NCI-H187 treated with DMSO at 0.1 percent for 48 hours (cell line): Measurements from ENCODE around the gene BABAM2.

Experiments
- DNase-seq: peaks from one replicate; lab custom pipeline; 2025; lab: John Stamatoyannopoulos, UW

Gene BABAM2

DNA sequence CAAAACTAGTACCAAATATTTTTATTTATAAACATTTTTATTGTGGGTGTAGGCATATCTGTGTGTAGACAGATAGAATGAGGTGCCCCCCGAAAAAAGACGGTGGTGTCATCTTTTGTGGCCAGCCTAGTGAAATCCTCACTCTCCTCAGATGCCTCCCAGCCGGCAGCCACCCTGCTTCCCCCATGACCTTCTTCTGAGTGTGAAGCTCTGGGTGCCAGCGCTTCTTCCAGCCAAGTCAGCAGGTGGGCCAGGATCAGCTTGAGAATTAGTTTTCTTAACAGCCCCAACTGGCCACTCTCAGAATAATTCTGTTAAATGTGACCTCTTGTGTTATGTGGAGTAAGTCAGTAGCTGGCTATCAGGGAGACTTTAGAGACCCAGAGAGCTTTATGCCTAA, 272.5 kb downstream of the BABAM2 start:
- no peak for DNase-seq

DNA sequence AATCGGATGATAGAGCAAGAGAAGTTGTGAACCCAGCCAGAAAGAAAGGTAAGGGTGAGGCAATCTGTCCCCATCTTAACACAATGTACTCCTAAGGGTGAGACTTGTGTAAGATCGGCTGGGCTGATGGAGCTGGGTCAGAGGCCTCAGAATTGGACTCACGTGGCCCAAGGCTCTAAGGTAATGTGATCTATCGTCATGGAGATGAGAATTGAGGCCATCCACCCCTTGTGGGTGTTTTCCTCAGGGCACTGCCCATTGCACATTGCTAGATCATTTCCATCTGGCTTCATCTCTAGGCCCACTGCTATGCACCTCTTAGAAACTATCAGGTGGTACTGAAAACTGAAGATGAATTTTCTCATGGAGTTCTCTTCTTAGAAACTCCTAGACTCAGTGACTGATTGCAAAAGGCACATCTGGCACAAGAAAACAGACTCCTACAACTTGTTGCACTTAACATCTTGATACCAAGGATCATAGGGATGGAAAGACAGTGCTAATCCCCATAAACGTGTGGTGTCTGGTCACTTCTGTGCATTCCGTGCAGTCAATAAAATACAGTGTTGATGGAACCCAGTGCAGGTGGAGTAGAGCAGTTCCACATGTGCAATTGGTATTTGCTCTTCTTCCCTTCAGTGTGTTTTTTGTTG, 273.2 kb downstream of the BABAM2 start:
- DNase-seq, result no peak

DNA sequence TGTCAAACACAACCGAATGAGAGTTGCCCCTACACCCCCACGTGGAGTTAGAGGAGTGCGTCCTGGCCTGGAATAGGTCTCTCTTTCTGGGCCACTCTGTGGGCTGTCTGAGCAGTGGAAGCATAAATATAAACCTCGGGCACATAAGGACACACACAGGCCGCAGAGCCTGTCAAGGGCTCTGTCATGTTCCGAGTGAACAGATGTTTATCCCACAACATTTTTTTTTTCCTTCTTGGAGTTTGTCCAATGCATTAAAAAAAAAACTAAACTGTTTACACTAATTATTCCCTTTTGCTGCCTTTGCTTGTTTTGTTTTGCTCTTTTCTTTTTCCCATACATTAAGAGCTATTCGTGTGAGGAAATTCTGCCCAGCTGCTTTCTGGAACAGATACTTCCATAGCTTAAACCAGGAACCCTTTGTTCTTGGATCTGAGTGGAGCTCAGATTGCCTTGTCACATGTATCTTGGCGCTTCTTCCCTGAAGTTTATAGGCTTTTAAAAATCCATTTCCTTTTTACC, 273.8 kb downstream of the BABAM2 start:
- no peak for DNase-seq

DNA sequence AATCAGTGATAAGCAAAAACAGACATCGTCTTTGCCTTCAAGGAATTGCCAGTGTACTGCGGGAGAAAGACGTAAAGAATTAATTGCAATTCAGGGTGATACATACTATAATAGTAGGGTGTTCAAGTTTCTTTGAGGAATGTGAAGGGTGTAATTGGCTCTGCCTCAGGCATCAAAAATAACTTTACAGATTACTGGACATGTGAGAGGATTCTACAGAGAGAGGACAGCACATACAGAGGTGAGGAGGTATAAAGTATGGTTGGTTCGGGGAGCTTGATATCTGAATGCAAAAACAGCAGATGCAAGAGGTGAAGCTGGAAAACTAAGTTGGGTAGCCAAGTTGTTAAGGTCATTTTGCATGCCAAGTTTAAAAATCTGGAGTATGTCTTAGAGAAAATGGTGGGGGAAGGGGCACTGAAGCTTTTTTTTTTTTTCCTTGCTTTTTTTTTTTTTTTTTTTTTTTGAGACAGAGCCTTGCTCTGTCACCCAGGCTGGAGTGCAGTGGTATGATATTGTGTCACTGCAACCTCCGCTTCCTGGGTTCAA, 274.6 kb downstream of the BABAM2 start:
- DNase-seq, result no peak

DNA sequence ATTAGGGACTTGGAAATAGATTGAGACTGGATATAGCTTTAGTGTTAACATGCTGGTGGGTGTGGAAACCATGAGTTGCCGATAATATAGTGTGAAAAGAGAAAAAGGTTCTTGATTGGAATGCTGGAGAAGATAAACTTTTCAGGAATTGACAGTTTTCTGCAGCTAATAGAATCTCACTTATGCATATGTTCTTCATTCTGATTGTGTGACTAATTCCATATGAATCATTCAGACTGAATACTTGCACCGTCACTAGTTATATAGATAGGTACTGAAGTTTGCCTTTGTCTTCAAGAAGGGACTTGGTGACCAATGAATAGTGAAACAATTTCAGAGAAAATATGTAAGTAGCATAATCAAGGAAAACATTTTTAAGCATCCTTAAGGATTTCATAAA, 276.4 kb downstream of the BABAM2 start:
- DNase-seq, result no peak

DNA sequence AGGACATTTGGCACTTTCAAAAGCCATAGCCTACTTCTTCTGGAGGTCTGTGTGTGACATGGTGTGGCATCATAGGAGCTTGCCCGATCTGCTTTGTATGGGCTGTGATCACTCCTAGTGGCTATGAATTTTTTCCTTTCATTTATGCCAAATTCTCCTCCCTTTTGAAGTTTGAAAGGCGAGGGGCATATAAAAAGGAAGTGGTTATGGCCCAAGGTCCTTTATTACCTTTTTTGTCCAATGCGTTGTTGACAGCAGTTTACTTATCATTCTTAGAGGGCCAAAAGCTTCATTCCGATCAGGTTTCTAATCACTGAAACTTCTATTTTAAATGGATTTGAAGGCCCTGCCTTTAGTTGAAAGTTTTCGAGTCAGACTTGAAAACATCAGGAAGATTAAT, 277.8 kb downstream of the BABAM2 start:
- DNase-seq, result no peak

DNA sequence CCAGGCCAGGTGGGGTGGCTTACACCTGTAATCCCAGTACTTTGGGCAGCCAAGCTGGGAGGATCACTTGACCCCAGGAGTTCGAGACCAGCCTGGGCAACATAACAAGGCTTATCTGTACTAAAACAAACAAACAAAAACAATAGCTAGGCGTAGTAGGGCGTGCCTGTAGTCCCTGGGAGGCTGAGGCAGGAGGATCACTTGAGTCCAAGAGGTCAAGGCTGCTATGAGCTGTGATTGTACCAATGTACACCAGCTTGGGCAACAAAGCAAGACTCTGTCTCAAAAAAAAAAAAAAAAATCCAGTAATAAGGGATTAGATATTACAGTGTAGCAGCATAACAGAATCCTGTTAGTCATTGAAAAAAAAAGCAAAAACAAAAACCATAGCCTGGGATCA, 279.0 kb downstream of the BABAM2 start:
- DNase-seq, result no peak

DNA sequence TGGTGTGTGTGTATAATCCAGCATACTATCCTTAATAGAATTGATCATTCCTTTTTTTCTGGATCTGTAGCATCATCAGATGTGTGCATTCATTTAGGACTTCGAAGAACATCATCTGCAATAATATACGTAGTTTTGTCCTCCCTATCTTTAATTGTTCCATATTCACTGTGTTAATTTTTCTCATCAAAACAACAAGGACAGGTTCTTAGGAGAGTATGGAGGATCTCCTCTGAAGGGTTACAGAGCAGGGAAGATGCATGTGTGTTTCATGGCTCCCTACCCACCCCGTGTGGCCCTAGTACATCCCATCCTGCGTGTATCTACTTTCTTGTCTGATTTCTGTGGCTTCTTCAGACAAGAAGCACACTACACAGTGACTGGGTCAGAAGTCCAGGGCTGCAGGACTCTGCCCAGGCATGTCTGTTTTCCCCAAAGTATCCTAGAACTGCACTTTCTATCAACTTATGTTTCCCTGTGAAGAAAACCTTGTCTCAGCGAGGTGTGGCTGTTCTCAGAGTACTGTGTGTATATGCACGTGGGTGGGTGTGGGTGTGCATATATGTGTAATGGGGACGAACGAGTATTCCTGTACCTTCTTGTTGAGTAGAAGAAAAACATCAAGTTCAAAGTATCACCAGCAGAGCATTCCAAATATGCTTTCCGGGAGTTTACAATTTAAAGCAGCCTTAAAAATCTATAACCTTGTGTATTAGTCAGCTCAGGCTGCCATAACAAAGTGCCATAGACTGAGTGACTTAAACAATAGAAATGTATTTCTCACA, 281.8 kb downstream of the BABAM2 start:
- no peak for DNase-seq

DNA sequence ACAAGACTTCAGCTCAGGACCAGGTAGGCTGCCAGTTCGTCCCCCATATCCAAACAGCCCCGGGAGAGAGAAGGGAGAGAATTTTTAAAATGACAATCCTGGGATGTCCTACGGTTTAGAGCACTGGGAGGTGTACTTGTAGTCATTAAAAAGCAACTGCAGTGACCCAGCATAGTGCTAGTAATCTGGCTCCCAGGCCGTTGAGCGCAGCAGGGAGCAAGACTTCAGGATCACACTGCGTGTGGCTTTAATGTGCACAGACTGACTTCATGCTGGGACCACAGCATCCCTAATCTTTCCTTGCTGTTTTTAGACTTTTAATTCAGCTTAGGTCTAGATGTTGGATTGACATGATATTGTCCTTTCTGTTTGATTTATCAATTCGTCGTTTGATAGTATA, 282.8 kb downstream of the BABAM2 start:
- no peak for DNase-seq

DNA sequence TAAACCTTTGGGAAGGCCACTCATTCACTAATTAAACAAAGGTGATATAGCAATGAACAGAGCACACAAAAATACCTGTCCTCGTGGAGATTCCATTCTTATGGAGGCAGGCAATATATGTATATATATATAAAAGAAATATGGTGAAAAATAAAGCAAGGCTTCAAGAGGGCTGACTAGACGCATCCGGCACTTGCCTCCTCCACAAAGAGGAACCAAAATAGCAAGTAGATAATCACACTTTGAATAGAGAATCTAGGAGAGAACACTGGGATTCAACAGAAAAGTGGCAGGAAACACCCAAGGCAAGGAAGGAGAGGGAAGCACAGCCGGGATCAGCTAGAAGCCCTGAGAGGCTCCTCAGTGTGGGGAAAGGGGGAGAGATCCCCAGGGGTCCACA, 283.7 kb downstream of the BABAM2 start:
- no peak for DNase-seq

DNA sequence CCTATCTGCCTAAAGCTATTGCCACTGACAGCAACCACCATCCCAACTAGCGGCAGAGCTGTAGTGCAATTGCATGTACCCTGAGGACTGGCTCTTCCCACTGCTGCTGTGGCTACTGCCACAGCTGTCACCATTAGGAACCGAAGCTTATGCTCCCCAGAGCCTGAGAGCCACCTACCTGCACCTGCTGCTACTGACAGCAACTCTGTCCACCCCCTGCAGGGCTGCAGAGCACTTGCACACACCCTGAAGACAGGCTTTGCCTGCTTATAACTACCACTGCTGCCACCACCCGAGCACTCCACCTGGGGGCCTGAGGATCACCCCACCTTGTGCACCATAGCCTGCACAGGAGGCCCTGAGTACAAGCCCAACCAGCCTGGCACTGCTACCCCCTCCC, 284.5 kb downstream of the BABAM2 start:
- no peak for DNase-seq

DNA sequence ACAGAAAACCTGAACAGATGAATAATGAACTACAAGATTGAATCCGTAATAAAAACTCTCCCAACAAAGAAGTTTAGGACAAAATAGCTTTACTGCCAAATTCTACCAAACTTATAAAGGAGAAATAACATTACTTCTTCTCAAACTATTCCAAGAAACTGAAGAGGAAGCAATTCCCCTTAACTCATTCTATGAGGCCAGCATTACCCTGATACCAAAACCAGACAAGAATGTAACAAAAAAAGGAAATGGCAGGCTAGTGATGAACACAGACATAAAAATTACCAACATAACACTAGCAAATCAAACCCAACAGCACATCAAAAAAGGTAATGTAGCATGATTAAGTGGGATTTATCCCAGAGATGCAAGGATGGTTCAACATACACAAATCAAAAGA, 288.4 kb downstream of the BABAM2 start:
- no peak for DNase-seq

DNA sequence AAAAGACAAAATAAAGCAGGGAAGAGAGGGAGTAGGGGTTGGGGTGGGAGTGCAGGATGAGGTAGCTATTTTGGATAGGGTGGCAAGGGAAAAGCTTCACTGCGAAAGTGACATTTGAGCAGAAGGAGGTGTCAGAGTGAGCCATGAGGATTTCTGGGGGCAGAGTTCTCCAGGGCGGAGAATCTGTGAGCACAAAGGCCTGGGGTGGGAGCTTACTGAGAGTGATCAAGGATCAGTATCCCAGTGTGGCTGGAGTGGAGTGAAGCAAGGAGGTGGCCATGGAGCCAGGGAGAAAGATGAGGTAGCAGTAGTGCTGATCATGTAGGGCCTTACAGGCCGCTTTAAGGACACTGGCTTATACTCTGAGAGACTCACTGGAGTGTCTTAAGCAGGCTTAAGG, 291.3 kb downstream of the BABAM2 start:
- no peak for DNase-seq

DNA sequence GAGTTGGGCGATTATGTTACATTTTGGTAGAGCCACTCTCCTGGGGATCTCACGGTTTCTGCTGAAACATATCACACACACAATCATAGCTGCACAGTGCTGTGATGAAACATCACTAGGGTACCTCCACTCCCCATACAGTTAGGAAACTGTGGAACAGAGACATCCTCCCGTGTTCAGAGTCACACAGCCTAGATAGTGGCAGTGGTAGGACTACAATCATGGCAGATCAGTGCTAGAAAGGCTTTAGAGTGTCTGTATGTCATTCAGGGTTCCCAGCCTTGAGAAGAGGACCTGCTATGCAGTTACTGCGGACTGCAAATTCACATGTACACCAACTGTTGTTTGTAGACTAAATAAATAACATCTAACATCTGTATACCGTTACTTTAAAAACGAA, 291.8 kb downstream of the BABAM2 start:
- DNase-seq, result no peak

DNA sequence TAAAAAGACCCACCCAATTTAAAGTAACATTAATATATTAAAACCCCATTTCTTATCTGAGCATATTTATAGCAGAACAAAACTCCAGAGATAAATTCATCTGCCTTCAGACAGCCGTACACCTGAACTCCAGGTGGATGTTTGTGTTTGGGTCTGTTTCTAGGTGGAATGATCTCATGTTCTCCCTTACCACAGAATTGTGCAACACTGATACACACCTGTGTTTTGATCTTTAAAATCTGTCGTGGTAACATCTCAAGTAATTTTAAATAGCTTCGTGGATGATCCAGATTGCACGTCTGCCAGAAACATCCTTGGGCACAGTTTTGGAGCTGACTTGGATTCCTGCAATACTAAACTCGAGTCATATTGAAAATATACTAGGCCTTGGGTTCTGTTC, 294.6 kb downstream of the BABAM2 start:
- DNase-seq, result no peak

DNA sequence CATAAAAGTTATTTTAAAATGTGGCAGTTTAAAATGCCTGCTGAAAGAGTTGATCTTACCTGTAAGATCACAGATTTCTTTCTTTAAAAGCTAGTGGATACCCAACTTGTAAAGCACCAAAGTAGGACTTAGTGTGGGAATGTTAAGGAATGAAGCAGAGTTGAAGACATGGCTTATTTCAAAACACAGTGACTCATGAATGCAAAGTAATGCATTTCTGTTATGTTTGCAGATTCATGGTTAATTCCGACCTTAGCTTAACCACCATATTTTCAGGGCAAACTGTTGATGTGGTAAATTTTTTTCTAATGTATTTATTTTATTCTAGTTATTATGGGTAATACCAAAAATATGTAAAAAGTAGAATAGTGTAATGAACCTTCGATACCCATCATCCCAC, 295.4 kb downstream of the BABAM2 start:
- DNase-seq, result no peak

DNA sequence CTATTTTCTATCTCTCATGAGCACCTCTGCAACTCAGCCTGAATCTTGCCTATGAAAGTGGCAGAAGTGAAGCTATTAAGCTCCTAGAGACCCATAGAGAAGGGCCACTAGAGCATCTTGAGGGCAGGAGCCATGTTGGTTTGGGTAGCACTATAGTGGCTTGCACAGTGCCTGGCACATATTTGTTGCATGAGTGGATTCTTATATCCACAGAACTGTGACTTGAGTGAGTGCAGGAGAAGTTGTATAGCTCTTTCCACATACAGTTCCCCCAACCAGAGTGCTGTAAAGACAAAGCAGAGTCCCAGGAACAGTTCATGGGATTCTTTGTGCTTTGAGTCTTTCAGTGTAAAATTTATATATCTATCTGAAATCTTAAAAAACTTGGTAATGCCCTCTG, 296.7 kb downstream of the BABAM2 start:
- no peak for DNase-seq

DNA sequence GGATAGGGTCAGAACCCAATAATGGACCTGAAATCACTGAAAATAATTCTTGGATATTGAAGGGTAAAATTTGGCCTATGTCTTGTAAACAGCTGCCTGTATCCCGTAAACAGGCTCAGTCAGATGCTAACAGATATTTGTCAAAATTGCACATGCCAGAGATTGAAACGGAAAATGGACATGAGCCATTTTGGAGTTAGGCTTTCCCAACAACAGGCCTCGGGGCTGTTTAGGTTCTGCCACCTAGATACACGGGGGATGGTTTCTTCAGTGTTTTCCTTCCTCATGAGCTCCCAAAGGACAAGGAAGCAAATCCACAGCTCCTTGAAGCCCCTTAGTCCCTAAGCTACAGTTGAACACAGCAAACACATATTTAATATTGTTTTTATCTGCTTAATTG, 297.9 kb downstream of the BABAM2 start:
- no peak for DNase-seq

DNA sequence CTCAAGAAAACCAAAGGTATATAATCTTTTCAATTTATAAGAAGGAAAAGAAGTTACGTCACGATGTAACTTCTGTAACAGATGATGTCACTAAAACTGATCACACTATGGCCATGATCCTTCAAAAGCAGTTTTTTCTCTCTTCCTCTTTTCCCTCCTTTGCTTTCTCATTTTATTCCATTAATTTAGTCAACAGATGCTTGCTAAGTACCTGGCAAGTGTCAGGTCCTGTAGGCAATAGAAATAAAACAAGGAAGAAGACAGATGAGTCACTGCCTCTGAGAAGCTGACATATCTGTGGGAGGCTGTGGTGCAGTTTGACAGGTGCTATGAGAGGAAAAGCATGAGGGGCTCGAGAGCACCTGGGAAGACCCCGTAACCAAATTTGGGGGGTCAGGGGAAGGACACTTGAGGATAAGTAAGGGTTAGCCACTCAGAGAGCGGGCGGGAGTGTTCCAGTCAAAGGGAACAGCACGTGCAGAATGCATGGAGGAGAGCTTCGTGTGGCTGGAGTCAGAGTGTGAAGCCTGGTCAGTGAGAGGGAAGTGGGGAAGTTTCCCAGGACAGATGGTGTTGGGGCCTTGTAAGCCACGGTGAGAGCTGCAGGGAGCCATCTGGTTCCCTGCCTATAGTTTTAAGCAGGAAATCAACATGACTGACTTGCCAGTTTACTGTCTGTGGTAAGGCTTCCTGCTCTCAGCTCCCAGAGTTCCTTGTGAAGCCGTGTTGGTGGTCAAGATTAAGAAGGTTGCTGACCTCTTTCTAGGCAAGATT, 303.3 kb downstream of the BABAM2 start:
- no peak for DNase-seq

DNA sequence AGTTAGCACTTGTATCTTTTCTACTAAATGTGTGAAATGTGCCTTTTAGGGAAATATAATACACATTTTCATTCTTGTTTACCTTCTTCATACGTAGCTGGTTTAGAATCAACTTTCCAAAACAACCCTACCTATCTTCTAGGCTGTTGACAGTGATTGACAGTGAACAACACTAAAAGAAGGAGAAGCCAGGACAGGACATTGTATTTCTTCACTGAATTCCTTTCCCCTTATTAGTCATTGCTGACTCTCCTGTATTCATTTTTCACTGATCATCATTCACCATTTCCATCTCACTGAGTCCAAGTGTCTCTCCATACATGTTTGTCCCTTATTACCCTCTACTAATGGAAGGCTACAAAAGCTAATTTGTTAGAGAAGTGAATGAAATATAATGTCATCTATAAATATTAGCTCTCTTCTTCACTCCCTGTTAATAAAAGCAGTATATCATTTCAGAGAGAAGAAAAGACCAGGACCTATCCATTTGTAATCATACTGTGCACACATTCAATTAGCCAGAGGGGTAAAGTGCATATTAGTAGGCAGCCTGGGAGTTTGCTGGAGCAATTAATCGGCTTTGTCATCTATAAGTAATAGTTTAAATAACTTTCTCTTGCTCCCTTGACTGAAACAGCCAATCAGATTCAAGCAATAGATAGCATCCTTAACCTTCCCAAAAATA, 309.6 kb downstream of the BABAM2 start:
- DNase-seq, result no peak

DNA sequence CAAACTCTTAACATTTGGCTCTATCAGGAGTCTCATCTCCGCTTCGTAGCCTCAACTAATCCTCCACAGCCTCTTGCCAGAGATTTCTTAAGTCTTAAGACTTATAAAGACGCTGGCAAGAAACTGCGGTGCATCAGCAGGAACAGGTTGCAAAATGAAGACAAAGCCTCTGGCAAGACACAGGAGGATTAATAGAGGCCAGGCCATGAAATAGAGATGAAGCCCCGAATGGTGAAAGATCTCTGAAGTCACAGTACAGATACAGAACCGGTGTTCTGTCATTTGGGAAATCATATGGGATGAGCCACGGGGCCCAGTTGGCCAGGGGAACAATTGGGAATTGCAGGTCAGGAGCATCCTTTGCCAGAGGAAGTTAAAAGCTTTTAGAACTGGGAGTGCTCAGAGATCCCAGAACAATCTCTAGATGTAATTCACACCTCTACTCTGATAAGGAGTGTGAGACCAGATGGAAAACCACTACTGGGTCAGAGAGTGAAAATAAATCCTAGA, 311.2 kb downstream of the BABAM2 start:
- no peak for DNase-seq

DNA sequence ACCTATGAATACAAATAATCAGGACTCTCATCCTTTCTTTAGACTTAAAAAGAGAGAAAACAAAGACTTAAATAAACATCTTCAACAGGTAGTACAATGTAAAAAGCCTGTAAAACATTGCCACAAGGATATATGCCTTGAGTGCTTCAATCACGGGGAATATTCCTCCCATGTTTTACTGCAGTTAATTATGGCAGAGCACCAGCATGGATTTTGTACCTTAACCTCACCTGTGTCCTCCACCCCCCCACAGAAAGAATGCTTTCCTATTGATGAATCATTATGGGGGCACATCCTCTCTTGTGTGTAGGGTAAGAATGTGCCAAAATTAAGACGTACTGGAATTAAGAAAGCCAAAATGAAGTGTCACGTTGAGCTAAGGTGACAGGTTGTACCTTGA, 312.2 kb downstream of the BABAM2 start:
- no peak for DNase-seq
